Spleen (tissue), 11 donors: ENCODE data around the gene CNST. TPM values are rescaled to one million over a fixed set of nuclear protein-coding genes. Genes with fewer than 3 reads are reported as not detected.

Source experiments
- DNase-seq: peaks from one replicate; pipeline ENCODE4 v3.0.0-alpha.2; 2020
- H3K27ac ChIP-seq, 8 donors: fragments of 200-600 bp; sonication (generic) in 7 of 8; 1 replicate in 4 of 8; 2 replicates in 4 of 8; pipeline versions ENCODE4 v1.5.0 to v1.8.0; 2016 to 2021; ENCODE audit warnings: inconsistent platforms in 4 of 8, mild to moderate bottlenecking in 4 of 8, moderate library complexity in 1 of 8
- H3K27me3 ChIP-seq, 7 donors: fragments of 200-600 bp; sonication (generic) in 6 of 7; replicated peaks in 1 of 7; 1 replicate in 4 of 7; 2 replicates in 3 of 7; pipeline versions ENCODE4 v1.5.0 to v1.8.0; 2016 to 2021; ENCODE audit warnings: inconsistent platforms in 3 of 7, mild to moderate bottlenecking in 1 of 7
- H3K36me3 ChIP-seq, 6 donors: fragments of 200-600 bp; sonication (generic) in 5 of 6; 1 replicate in 4 of 6; 2 replicates in 2 of 6; pipeline versions ENCODE4 v1.5.0 to v1.8.0; 2016 to 2021; ENCODE audit warnings: inconsistent platforms in 2 of 6
- H3K4me1 ChIP-seq, 6 donors: fragments of 200-600 bp; sonication (generic) in 5 of 6; 1 replicate in 3 of 6; 2 replicates in 3 of 6; pipeline versions ENCODE4 v1.5.0 to v1.8.0; 2016 to 2021; ENCODE audit warnings: inconsistent platforms in 3 of 6
- H3K4me3 ChIP-seq, 8 donors: fragments of 200-600 bp; sonication (generic) in 7 of 8; 1 replicate in 4 of 8; 2 replicates in 4 of 8; pipeline versions ENCODE4 v1.5.0 to v1.8.0; 2016 to 2021; ENCODE audit warnings: inconsistent platforms in 4 of 8, mild to moderate bottlenecking in 4 of 8, moderate library complexity in 2 of 8
- H3K9me3 ChIP-seq, 8 donors: fragments of 200-600 bp; sonication (generic) in 7 of 8; 1 replicate in 4 of 8; 2 replicates in 4 of 8; pipeline versions ENCODE4 v1.5.0 to v1.8.0; 2016 to 2021; ENCODE audit warnings: inconsistent platforms in 4 of 8
- CTCF ChIP-seq, 11 experiments: fragments of 200-600 bp in 7 of 11; fragments of 450-650 bp in 4 of 11; sonication (generic) in 4 of 11; IDR thresholded peaks in 8 of 11; conservative IDR thresholded peaks in 3 of 11; 1 replicate in 7 of 11; 2 replicates in 4 of 11; pipeline versions ENCODE4 v1.4.0 to v1.8.0; 2016 to 2021; ENCODE audit warnings: antibody characterized with exemption in 11 of 11, inconsistent platforms in 4 of 11, mild to moderate bottlenecking in 1 of 11
- POLR2A ChIP-seq, 3 donors: fragments of 450-650 bp; IDR thresholded peaks; one replicate each; pipeline ENCODE4 v1.5.1; 2017; ENCODE audit warnings: antibody characterized with exemption in 3 of 3, mild to moderate bottlenecking in 1 of 3
- POLR2AphosphoS5 ChIP-seq, 3 donors: sonication (generic); formaldehyde crosslinking; IDR thresholded peaks; one replicate each; pipeline ENCODE4 v1.5.1; 2017; ENCODE audit warnings: antibody characterized with exemption in 3 of 3
- WGBS, 5 donors: extraction: QIAGEN DNeasy Blood & Tissue Kit in 3 of 5; methylation state at CpG; one replicate each; pipeline versions ENCODE4 v1.1.5 to v1.1.7; 2013 to 2018; 5-methylcytosine and 5-hydroxymethylcytosine counted together
- intact Hi-C: fragments of 100-400 bp; cut with DNase I; formaldehyde crosslinking; loops from one replicate; pipeline ENCODE4 v1.15.0; 2023; ENCODE audit warnings: low total_unique reads
- polyA plus RNA-seq, 3 donors: library from polyadenylated mRNA; stranded (reverse); fragments of 200-250 nt; gene quantifications; one replicate each; pipeline ENCODE4 v1.2.1, GENCODE V29; 2013
- total RNA-seq, 7 donors: library from RNA; depleted of rRNA in 3 of 7; stranded (reverse); fragments of >200 nt in 3 of 7; fragmentation: NEBNext Ultra II Directional in 4 of 7; extraction: Animal tissue kit (Norgen Biotek cat#: 25700) in 4 of 7; gene quantifications; one replicate each; pipeline versions ENCODE4 v1.1.0 to v1.2.1, GENCODE V29; 2016 to 2021
- donor health status: healthy with polysubstance abuse.
- donor health status: DM: no; HTN: no; CAD: no; lungs with moderate emphysema.
- donor health status: DM: no; HTN: no; CAD: no.
- donor health status: Bipolar disorder and iron deficiency.
- donor health status: healthy.
- donor health status: DM: no; HTN: no; CAD: no.
- donor health status: DM: yes; HTN: yes; CAD: no.

CNST gene
- total and polyA plus RNA-seq, 10 donors = 7.5 to 40.5 (median 30.0) TPM

GRCh38 chr1:246624091-246624490 lies 57.8 kb downstream of the CNST start:
- Histone ChIP-seq H3K27me3 (no peaks in the 10 kb centered on the region), H3K4me3 (no peak overlapping the region), H3K36me3 (peaks cover 0 to 86% (median 38%) of the 10 kb centered on the region in 6 donors), H3K4me1 (peaks cover 0 to 5% (median 0%) of the 10 kb centered on the region in 6 donors), H3K27ac (no peak overlapping the region), H3K9me3 (no peaks in the 10 kb centered on the region)
- no peak for DNase-seq
- WGBS, 5 donors = 75 to 94% (median 90%) methylated on average over 5 of the region's 5 CpGs
- TF ChIP-seq CTCF (IDR thresholded peaks at IDR 0.05 in 8 of 11, conservative IDR thresholded peaks at IDR 0.05 in 3 of 11) (no peak), POLR2A (IDR thresholded peaks at IDR 0.05) (no peak), POLR2AphosphoS5 (IDR thresholded peaks at IDR 0.05) (no peak)
- intact Hi-C loops = no loop called here

DNA sequence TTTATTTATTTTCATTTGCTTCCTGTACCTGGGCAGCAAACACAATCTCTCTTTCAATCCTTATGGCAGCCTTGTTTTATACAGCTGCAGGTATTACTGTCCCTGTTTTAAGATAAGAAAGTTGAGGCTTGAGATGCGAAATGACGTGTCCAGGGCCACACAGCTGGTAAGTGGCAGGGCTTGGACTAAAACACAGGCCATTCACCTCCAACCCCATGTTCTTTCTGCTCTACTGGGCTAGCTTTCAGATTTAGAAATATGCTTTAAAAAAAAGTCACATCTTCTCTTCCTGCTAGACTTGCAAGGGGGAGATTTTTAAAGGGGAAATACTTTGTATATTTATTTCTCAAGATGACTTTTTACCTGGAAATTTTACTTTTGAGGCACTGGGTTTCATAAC lies 62.8 kb downstream of the CNST start:
- Histone ChIP-seq H3K27ac (no peak overlapping the region), H3K9me3 (no peaks in the 10 kb centered on the region), H3K4me1 (peaks cover 0 to 11% (median 0%) of the 10 kb centered on the region in 6 donors), H3K36me3 (peaks cover 0 to 84% (median 22%) of the 10 kb centered on the region in 6 donors), H3K27me3 (no peaks in the 10 kb centered on the region), H3K4me3 (no peak overlapping the region)
- WGBS, 5 donors = 63 to 85% (median 82%) methylated on average over 2 of the region's 2 CpGs
- intact Hi-C loops = no loop called here
- DNase-seq = no peak
- TF ChIP-seq CTCF (IDR thresholded peaks at IDR 0.05 in 8 of 11, conservative IDR thresholded peaks at IDR 0.05 in 3 of 11) = no peak

- Histone ChIP-seq H3K27ac (no peak overlapping the region), H3K27me3 (no peaks in the 10 kb centered on the region), H3K36me3 (peaks cover 0 to 84% (median 22%) of the 10 kb centered on the region in 6 donors), H3K4me3 (no peak overlapping the region), H3K9me3 (no peaks in the 10 kb centered on the region), H3K4me1 (peaks cover 0 to 11% (median 0%) of the 10 kb centered on the region in 6 donors)
- TF ChIP-seq POLR2AphosphoS5 (IDR thresholded peaks at IDR 0.05) (no peak), POLR2A (IDR thresholded peaks at IDR 0.05) (no peak), CTCF (IDR thresholded peaks at IDR 0.05 in 8 of 11, conservative IDR thresholded peaks at IDR 0.05 in 3 of 11) (no peak)
- 76 to 83% (median 81%) methylated on average over 5 of the region's 5 CpGs for WGBS, 5 donors
- intact Hi-C loops = no loop called here
- DNase-seq = no peak
These were observed 63.7 kb downstream of the CNST start for GRCh38 chr1:246629976-246630375.

- Histone ChIP-seq H3K9me3 (no peaks in the 10 kb centered on the region), H3K4me3 (no peak overlapping the region), H3K36me3 (peaks cover 0 to 83% (median 22%) of the 10 kb centered on the region in 6 donors), H3K27ac (no peak overlapping the region), H3K4me1 (peaks cover 0 to 11% (median 0%) of the 10 kb centered on the region in 6 donors), H3K27me3 (no peaks in the 10 kb centered on the region)
- intact Hi-C loops = no loop called here
- TF ChIP-seq POLR2A (IDR thresholded peaks at IDR 0.05) (no peak), POLR2AphosphoS5 (IDR thresholded peaks at IDR 0.05) (no peak), CTCF (IDR thresholded peaks at IDR 0.05 in 8 of 11, conservative IDR thresholded peaks at IDR 0.05 in 3 of 11) (no peak)
- DNase-seq = no peak
- WGBS, 5 donors = 51 to 86% (median 61%) methylated on average over 1 of the region's 1 CpG
These were observed 65.2 kb downstream of the CNST start for GRCh38 chr1:246631426-246631825.
